Muscle layer of colon (tissue), 2 donors: ENCODE measurements around the gene CDH20.

ENCODE experiments used
- H3K27ac ChIP-seq: one replicate; pipeline ENCODE4 v1.7.0; 2013; ENCODE audit warnings: low read depth, mild to moderate bottlenecking, low read length, moderate library complexity
- H3K27me3 ChIP-seq, 2 donors: one replicate each; pipeline ENCODE4 v1.7.0; 2013; ENCODE audit warnings: low read length in 2 of 2, mild to moderate bottlenecking in 2 of 2; ENCODE audit not compliant: insufficient read depth in 2 of 2, control insufficient read depth in 1 of 2
- H3K36me3 ChIP-seq: one replicate; pipeline ENCODE4 v1.7.0; 2013; ENCODE audit warnings: mild to moderate bottlenecking, low read length; ENCODE audit not compliant: insufficient read depth
- H3K4me1 ChIP-seq: one replicate; pipeline ENCODE4 v1.7.0; 2013; ENCODE audit warnings: mild to moderate bottlenecking, low read length; ENCODE audit not compliant: insufficient read depth
- H3K4me3 ChIP-seq, 2 donors: one replicate each; pipeline ENCODE4 v1.7.0; 2013; ENCODE audit warnings: low read length in 2 of 2, low read depth in 1 of 2, mild to moderate bottlenecking in 1 of 2, moderate library complexity in 1 of 2
- H3K9ac ChIP-seq: one replicate; pipeline ENCODE4 v1.7.0; 2013; ENCODE audit warnings: low read length
- H3K9me3 ChIP-seq: one replicate; pipeline ENCODE4 v1.7.0; 2013; ENCODE audit warnings: mild to moderate bottlenecking, low read length
- donor health status: abdominal sarcoma.
- donor health status: Adenocarcinoma of cecum.

CDH20 gene

GRCh38 chr18:61326407-61326806 lies 6.8 kb upstream of the CDH20 start:
- Histone ChIP-seq H3K4me1 (no peaks in the 10 kb centered on the region), H3K27me3 (no peaks in the 10 kb centered on the region), H3K9ac (no peak overlapping the region), H3K4me3 (no peak overlapping the region), H3K9me3 (no peaks in the 10 kb centered on the region), H3K36me3 (no peaks in the 10 kb centered on the region), H3K27ac (no peak overlapping the region)

GRCh38 chr18:61329398-61329797 lies 3.8 kb upstream of the CDH20 start:
- Histone ChIP-seq H3K27me3 (peaks cover 0 to 16% of the 10 kb centered on the region in 2 donors), H3K27ac (no peak overlapping the region), H3K4me1 (no peaks in the 10 kb centered on the region), H3K9ac (no peak overlapping the region), H3K36me3 (no peaks in the 10 kb centered on the region), H3K9me3 (no peaks in the 10 kb centered on the region), H3K4me3 (no peak overlapping the region)

- no peak overlapping the region for H3K27ac ChIP-seq
- H3K4me1 ChIP-seq, result no peaks in the 10 kb centered on the region
- H3K36me3 ChIP-seq, result no peaks in the 10 kb centered on the region
- H3K27me3 ChIP-seq, result peaks cover 6 to 18% of the 10 kb centered on the region in 2 donors
- no peak overlapping the region for H3K9ac ChIP-seq
- H3K9me3 ChIP-seq, result no peaks in the 10 kb centered on the region
- H3K4me3 ChIP-seq, result no peak overlapping the region
Observed at GRCh38 chr18:61331051-61331450, 2.2 kb upstream of the CDH20 start.

- H3K9ac ChIP-seq, result no peak overlapping the region
- H3K27ac ChIP-seq, result no peak overlapping the region
- no peak overlapping the region for H3K4me3 ChIP-seq
Observed at GRCh38 chr18:61333746-61334490, 688 bp downstream of the CDH20 start.

GRCh38 chr18:61334491-61334850 lies 1.2 kb downstream of the CDH20 start:
- H3K27ac ChIP-seq, result no peak overlapping the region
- H3K4me1 ChIP-seq, result no peaks in the 10 kb centered on the region
- no peak overlapping the region for H3K4me3 ChIP-seq
- peaks cover 10 to 18% of the 10 kb centered on the region in 2 donors for H3K27me3 ChIP-seq
- no peaks in the 10 kb centered on the region for H3K36me3 ChIP-seq
- no peaks in the 10 kb centered on the region for H3K9me3 ChIP-seq
- no peak overlapping the region for H3K9ac ChIP-seq

More at GRCh38 chr18:61333746-61334490, 688 bp downstream of the CDH20 start:
- H3K36me3 ChIP-seq, result no peaks in the 10 kb centered on the region
- peaks cover 10 to 18% of the 10 kb centered on the region in 2 donors for H3K27me3 ChIP-seq
- no peaks in the 10 kb centered on the region for H3K9me3 ChIP-seq
- no peaks in the 10 kb centered on the region for H3K4me1 ChIP-seq

GRCh38 chr18:61334951-61335683 lies 1.9 kb downstream of the CDH20 start:
- Histone ChIP-seq H3K27me3 (peaks cover 10 to 18% of the 10 kb centered on the region in 2 donors), H3K4me3 (no peak overlapping the region), H3K9me3 (no peaks in the 10 kb centered on the region), H3K4me1 (no peaks in the 10 kb centered on the region), H3K36me3 (no peaks in the 10 kb centered on the region), H3K27ac (no peak overlapping the region), H3K9ac (no peak overlapping the region)

- no peak overlapping the region for H3K27ac ChIP-seq
Observed at GRCh38 chr18:61335684-61336555, 2.7 kb downstream of the CDH20 start.

GRCh38 chr18:61336766-61337165 lies 3.5 kb downstream of the CDH20 start:
- no peak overlapping the region for H3K9ac ChIP-seq

More at GRCh38 chr18:61335684-61336555, 2.7 kb downstream of the CDH20 start:
- Histone ChIP-seq H3K9me3 (no peaks in the 10 kb centered on the region), H3K4me1 (no peaks in the 10 kb centered on the region), H3K36me3 (no peaks in the 10 kb centered on the region), H3K4me3 (no peak overlapping the region), H3K9ac (no peak overlapping the region), H3K27me3 (peaks cover 10 to 18% of the 10 kb centered on the region in 2 donors)

GRCh38 chr18:61337527-61337926 lies 4.3 kb downstream of the CDH20 start:
- no peaks in the 10 kb centered on the region for H3K36me3 ChIP-seq
- H3K9me3 ChIP-seq, result no peaks in the 10 kb centered on the region
- H3K27ac ChIP-seq, result no peak overlapping the region
- H3K9ac ChIP-seq, result no peak overlapping the region
- H3K4me3 ChIP-seq, result no peak overlapping the region
- H3K4me1 ChIP-seq, result no peaks in the 10 kb centered on the region
- H3K27me3 ChIP-seq, result peaks cover 10 to 18% of the 10 kb centered on the region in 2 donors

More at GRCh38 chr18:61336766-61337165, 3.5 kb downstream of the CDH20 start:
- H3K27ac ChIP-seq, result no peak overlapping the region
- H3K4me1 ChIP-seq, result no peaks in the 10 kb centered on the region
- H3K36me3 ChIP-seq, result no peaks in the 10 kb centered on the region
- H3K4me3 ChIP-seq, result no peak overlapping the region
- H3K27me3 ChIP-seq, result peaks cover 10 to 18% of the 10 kb centered on the region in 2 donors
- H3K9me3 ChIP-seq, result no peaks in the 10 kb centered on the region

GRCh38 chr18:61340148-61340547 lies 6.9 kb downstream of the CDH20 start:
- H3K27ac ChIP-seq, result no peak overlapping the region

GRCh38 chr18:61348230-61348629 lies 15.0 kb downstream of the CDH20 start:
- Histone ChIP-seq H3K4me1 (no peaks in the 10 kb centered on the region), H3K4me3 (no peak overlapping the region), H3K36me3 (no peaks in the 10 kb centered on the region), H3K27ac (no peak overlapping the region), H3K9me3 (no peaks in the 10 kb centered on the region), H3K27me3 (no peaks in the 10 kb centered on the region), H3K9ac (no peak overlapping the region)

More at GRCh38 chr18:61340148-61340547, 6.9 kb downstream of the CDH20 start:
- Histone ChIP-seq H3K4me1 (no peaks in the 10 kb centered on the region), H3K36me3 (no peaks in the 10 kb centered on the region), H3K9me3 (no peaks in the 10 kb centered on the region), H3K4me3 (no peak overlapping the region), H3K9ac (no peak overlapping the region), H3K27me3 (peaks cover 0 to 10% of the 10 kb centered on the region in 2 donors)
